B cell (primary cell): ENCODE measurements around the gene SLC24A3. TPM values are rescaled to one million over a fixed set of nuclear protein-coding genes. Genes with fewer than 3 reads are reported as not detected.

ENCODE experiments used
- ATAC-seq: fragments of 200-7000 bp; cut with Tn5 transposase; one replicate; pipeline ENCODE4 v1.10.0; 2021; ENCODE audit warnings: low read depth, mild to moderate bottlenecking, moderate number of reproducible peaks, moderate library complexity
- CTCF ChIA-PET: fragments of 350-600 bp; sonication (Branson Sonifier 250); formaldehyde crosslinking; loops from one replicate; lab custom pipeline; 2021; ENCODE audit warnings: antibody characterized with exemption, inconsistent platforms; lab: Charles Lee
- POLR2A ChIA-PET: fragments of 350-600 bp; sonication (Branson Sonifier 250); formaldehyde crosslinking; loops from one replicate; lab custom pipeline; 2021; ENCODE audit warnings: antibody characterized with exemption; lab: Charles Lee
- DNase-seq: peaks from one replicate; pipeline ENCODE4 v3.0.0; 2013
- H2AFZ ChIP-seq: 2 replicates; pipeline ENCODE4 v1.6.1; 2012; ENCODE audit warnings: mild to moderate bottlenecking, low read depth, low read length; ENCODE audit not compliant: insufficient read depth, poor library complexity, severe bottlenecking
- H3K27ac ChIP-seq, 2 donors: 1 replicate in 1 of 2; 2 replicates in 1 of 2; pipeline ENCODE4 v1.5.1; 2012 to 2013; ENCODE audit warnings: low read length in 2 of 2, mild to moderate bottlenecking in 2 of 2, moderate library complexity in 1 of 2
- H3K27me3 ChIP-seq, 4 experiments: fragments of 200-600 bp in 1 of 4; sonication (generic) in 1 of 4; replicated peaks in 1 of 4; 1 replicate in 2 of 4; 2 replicates in 2 of 4; pipeline versions ENCODE4 v1.6.1 to v1.7.0; 2013 to 2016; ENCODE audit warnings: low read length in 3 of 4, mild to moderate bottlenecking in 2 of 4, mixed read lengths in 1 of 4, moderate library complexity in 1 of 4; ENCODE audit not compliant: insufficient read depth in 4 of 4, control insufficient read depth in 3 of 4; ENCODE audit errors: control extremely low read depth in 1 of 4
- H3K36me3 ChIP-seq, 2 experiments: replicated peaks in 1 of 2; 1 replicate in 1 of 2; 2 replicates in 1 of 2; pipeline versions ENCODE4 v1.6.1 to v1.7.1; 2013; ENCODE audit warnings: low read length in 1 of 2; ENCODE audit not compliant: insufficient read depth in 2 of 2, control insufficient read depth in 1 of 2; ENCODE audit errors: control extremely low read depth in 1 of 2, extremely low read depth in 1 of 2
- H3K4me1 ChIP-seq, 2 donors: fragments of 200-600 bp in 1 of 2; sonication (generic) in 1 of 2; 1 replicate in 1 of 2; 2 replicates in 1 of 2; pipeline versions ENCODE4 v1.5.1 to v1.6.1; 2013 to 2017; ENCODE audit warnings: low read length in 2 of 2; ENCODE audit not compliant: control insufficient read depth in 2 of 2, insufficient read depth in 2 of 2
- H3K4me2 ChIP-seq: replicated peaks from 2 replicates; pipeline ENCODE3; 2012; ENCODE audit warnings: mild to moderate bottlenecking, low read depth, low read length; ENCODE audit not compliant: poor library complexity, severe bottlenecking
- H3K4me3 ChIP-seq, 5 experiments: fragments of 200-600 bp in 1 of 5; sonication (generic) in 1 of 5; 1 replicate in 3 of 5; 2 replicates in 2 of 5; pipeline versions ENCODE4 v1.5.1 to v1.7.0; 2011 to 2016; ENCODE audit warnings: low read length in 4 of 5, mild to moderate bottlenecking in 4 of 5, low read depth in 2 of 5, control low read depth in 1 of 5, moderate library complexity in 1 of 5; ENCODE audit not compliant: insufficient read depth in 1 of 5; ENCODE audit errors: control extremely low read depth in 1 of 5, extremely low read depth in 1 of 5
- H3K79me2 ChIP-seq: fragments of 200-600 bp; sonication (generic); one replicate; pipeline ENCODE4 v1.6.0; 2016; ENCODE audit warnings: low read length; ENCODE audit not compliant: control insufficient read depth, insufficient read depth
- H3K9ac ChIP-seq: fragments of 200-600 bp; sonication (generic); 2 replicates; pipeline ENCODE4 v1.6.1; 2017; ENCODE audit warnings: mild to moderate bottlenecking, low read length, moderate library complexity
- H3K9me3 ChIP-seq, 3 donors: one replicate each; pipeline versions ENCODE4 v1.6.1 to v1.7.1; 2013; ENCODE audit warnings: low read length in 2 of 3; ENCODE audit not compliant: control insufficient read depth in 2 of 3, insufficient read depth in 1 of 3; ENCODE audit errors: control extremely low read depth in 1 of 3
- H4K20me1 ChIP-seq: 2 replicates; pipeline ENCODE4 v1.6.0; 2012; ENCODE audit warnings: mild to moderate bottlenecking, low read length; ENCODE audit not compliant: insufficient read depth, control insufficient read depth, poor library complexity, severe bottlenecking
- H3K27ac Mint-ChIP-seq: one replicate; pipeline ENCODE4 v1.8.0; 2021; ENCODE audit warnings: mixed read lengths
- H3K27me3 Mint-ChIP-seq: one replicate; pipeline ENCODE4 v1.8.0; 2021; ENCODE audit warnings: mixed read lengths
- H3K4me1 Mint-ChIP-seq: one replicate; pipeline ENCODE4 v1.8.0; 2021; ENCODE audit warnings: mixed read lengths
- H3K4me3 Mint-ChIP-seq: one replicate; pipeline ENCODE4 v1.8.0; 2021; ENCODE audit warnings: mixed read lengths
- H3K9me3 Mint-ChIP-seq: one replicate; pipeline ENCODE4 v1.8.0; 2022; ENCODE audit warnings: mixed read lengths; ENCODE audit not compliant: insufficient read depth
- EZH2 ChIP-seq: IDR thresholded peaks from 2 replicates; pipeline ENCODE4 v1.6.1; 2012; ENCODE audit warnings: borderline replicate concordance, low read depth, mild to moderate bottlenecking, moderate library complexity, low read length; ENCODE audit not compliant: insufficient read depth, poor library complexity, severe bottlenecking
- WGBS: methylation state at CpG from one replicate; pipeline ENCODE4 v1.1.5; 2013; ENCODE audit warnings: missing lambda C conversion rate; ENCODE audit not compliant: insufficient coverage; 5-methylcytosine and 5-hydroxymethylcytosine counted together
- intact Hi-C: fragments of 100-400 bp; cut with micrococcal nuclease; formaldehyde crosslinking; loops from one replicate; pipeline ENCODE4 v1.10.0; 2022
- polyA plus RNA-seq: library from polyadenylated mRNA; depleted of rRNA; stranded (reverse); fragments of >200 nt; gene quantifications from 2 replicates; pipeline ENCODE4 v1.2.3, GENCODE V29; 2012
- total RNA-seq, 2 donors: library from RNA; stranded (reverse); fragments of 120-200 nt in 1 of 2; gene quantifications; 1 replicate in 1 of 2; 2 replicates in 1 of 2; pipeline versions ENCODE4 v1.2.3 to v1.2.4, GENCODE V29; 2013 to 2022
- TF ChIP-seq, protein P1 (sequence below): fragments of 200-600 bp; IDR thresholded peaks from one replicate; pipeline ENCODE4 v1.8.0; 2022; ENCODE audit warnings: antibody characterized with exemption, mild to moderate bottlenecking

The SLC24A3 gene
- total and polyA plus RNA-seq, 2 donors (not counting 1 experiment from before 2014, with no cell fraction given): not detected

DNA sequence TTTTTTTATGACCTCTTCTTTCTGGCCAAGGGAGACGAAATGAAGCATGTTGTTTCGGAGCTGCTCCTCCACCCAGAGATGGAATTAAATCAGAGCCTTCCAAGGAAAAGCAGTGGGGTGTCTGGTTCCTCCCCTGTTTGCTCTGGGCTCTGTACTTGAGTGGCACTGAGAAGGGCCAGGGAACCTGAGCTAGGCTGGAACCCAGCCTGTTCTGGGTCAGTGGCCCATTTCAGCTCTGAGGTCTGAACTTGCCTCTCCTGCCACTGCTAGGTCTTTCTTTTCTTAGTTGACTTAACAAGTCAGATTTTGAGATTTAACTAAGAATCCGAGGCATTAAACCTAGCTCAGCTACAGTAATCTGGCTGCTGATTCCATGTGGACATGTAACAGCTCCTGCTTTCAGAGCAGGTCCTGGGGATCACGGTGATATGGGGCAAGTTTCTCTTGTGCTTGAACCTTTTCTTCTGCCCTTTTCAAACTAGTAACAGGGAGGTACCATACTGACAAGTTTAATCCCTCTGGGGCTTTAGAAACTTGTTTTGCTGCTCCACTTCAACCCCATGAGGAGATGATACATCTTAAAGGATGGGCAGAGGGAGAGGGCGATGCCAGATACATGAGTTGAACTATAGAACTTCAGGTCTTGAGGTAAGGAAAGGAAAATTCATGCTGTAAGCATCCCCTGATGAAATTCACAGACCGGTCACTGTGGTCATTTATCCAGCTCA is 101.1 kb downstream of the SLC24A3 start:
- Histone ChIP-seq H3K9me3 (no peaks in the 10 kb centered on the region), H3K4me3 (no peak overlapping the region), H3K4me1 (no peaks in the 10 kb centered on the region), H4K20me1 (no peaks in the 10 kb centered on the region), H3K79me2 (no peaks in the 10 kb centered on the region), H3K9ac (no peak overlapping the region), H3K27me3 (peaks cover 0 to 4% (median 0%) of the 10 kb centered on the region in 4 experiments), H3K27ac (no peak overlapping the region), H3K4me2 (no peak overlapping the region), H3K36me3 (no peaks in the 10 kb centered on the region), H2AFZ (no peak overlapping the region)
- Mint-ChIP-seq H3K4me3 (no peak overlapping the region), H3K27me3 (peaks cover 9% of the 10 kb centered on the region), H3K27ac (no peak overlapping the region), H3K4me1 (no peaks in the 10 kb centered on the region), H3K9me3 (no peaks in the 10 kb centered on the region)
- 87% methylated on average over 6 of the region's 6 CpGs for WGBS
- intact Hi-C loops: no loop called here
- ChIA-PET CTCF (no interaction called here), POLR2A (no interaction called here)
- ATAC-seq (no peak), DNase-seq (no peak)
- TF ChIP-seq, protein P1, sequence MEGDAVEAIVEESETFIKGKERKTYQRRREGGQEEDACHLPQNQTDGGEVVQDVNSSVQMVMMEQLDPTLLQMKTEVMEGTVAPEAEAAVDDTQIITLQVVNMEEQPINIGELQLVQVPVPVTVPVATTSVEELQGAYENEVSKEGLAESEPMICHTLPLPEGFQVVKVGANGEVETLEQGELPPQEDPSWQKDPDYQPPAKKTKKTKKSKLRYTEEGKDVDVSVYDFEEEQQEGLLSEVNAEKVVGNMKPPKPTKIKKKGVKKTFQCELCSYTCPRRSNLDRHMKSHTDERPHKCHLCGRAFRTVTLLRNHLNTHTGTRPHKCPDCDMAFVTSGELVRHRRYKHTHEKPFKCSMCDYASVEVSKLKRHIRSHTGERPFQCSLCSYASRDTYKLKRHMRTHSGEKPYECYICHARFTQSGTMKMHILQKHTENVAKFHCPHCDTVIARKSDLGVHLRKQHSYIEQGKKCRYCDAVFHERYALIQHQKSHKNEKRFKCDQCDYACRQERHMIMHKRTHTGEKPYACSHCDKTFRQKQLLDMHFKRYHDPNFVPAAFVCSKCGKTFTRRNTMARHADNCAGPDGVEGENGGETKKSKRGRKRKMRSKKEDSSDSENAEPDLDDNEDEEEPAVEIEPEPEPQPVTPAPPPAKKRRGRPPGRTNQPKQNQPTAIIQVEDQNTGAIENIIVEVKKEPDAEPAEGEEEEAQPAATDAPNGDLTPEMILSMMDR: no peak

DNA sequence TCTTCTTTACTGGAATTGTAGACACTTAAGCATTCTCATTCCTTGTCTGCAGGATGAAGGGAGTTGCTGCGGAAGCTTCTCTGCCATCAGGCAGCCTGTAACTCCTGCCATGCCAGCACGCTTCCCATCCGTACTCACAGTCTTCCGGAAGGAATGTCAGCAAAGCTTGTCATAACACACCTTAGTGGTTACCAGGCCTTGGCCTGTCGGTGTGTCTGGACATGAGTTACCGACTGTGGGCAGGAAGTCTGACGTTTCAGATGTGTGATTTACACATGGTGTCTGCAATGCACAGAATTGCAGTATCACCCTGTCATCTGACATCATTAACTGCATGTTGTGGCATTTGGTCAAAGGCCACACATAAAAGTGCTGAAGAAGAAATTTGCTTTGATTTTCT is 102.2 kb downstream of the SLC24A3 start:
- ATAC-seq (no peak), DNase-seq (no peak)
- H3K4me1 ChIP-seq: no peaks in the 10 kb centered on the region
- 63% methylated on average over 7 of the region's 7 CpGs for WGBS
- H3K27ac ChIP-seq: no peak overlapping the region
- H3K4me2 ChIP-seq: no peak overlapping the region
- H3K9me3 ChIP-seq: no peaks in the 10 kb centered on the region
- no peaks in the 10 kb centered on the region for H3K79me2 ChIP-seq
- TF ChIP-seq, protein P1: no peak
- no peak for TF ChIP-seq EZH2
- H2AFZ ChIP-seq: no peak overlapping the region
- H3K9ac ChIP-seq: no peak overlapping the region
- Mint-ChIP-seq H3K27ac (no peak overlapping the region), H3K4me3 (no peak overlapping the region), H3K27me3 (peaks cover 14% of the 10 kb centered on the region), H3K9me3 (no peaks in the 10 kb centered on the region), H3K4me1 (no peaks in the 10 kb centered on the region)
- ChIA-PET CTCF (no interaction called here), POLR2A (no interaction called here)
- intact Hi-C loops: no loop called here
- H3K36me3 ChIP-seq: no peaks in the 10 kb centered on the region
- H3K27me3 ChIP-seq: peaks cover 0 to 7% (median 0%) of the 10 kb centered on the region in 4 experiments
- H3K4me3 ChIP-seq: no peak overlapping the region
- no peaks in the 10 kb centered on the region for H4K20me1 ChIP-seq
